ENCODE measurements around the gene PRPS1.

- TF ChIP-seq ZNF253 (CRISPR knock-in tag; IDR thresholded peaks at IDR 0.05; ENCODE audit: borderline replicate concordance) (no peak), EZH2 (conservative IDR thresholded peaks at IDR 0.05; ENCODE audit: low read depth, low read length) (no peak), MLX (CRISPR knock-in tag; IDR thresholded peaks at IDR 0.05) (no peak), RFXAP (CRISPR knock-in tag; IDR thresholded peaks at IDR 0.05; ENCODE audit: borderline replicate concordance) (no peak), YY1 (IDR thresholded peaks at IDR 0.05; ENCODE audit: insufficient read depth, insufficient replicate concordance, low read depth, low read length) (no peak), CBFB (CRISPR knock-in tag; IDR thresholded peaks at IDR 0.05) (no peak), EP300 (IDR thresholded peaks at IDR 0.05; ENCODE audit: low read depth in 2 of 2, low read length in 2 of 2) (no peak), EP300 (CRISPR knock-in tag; IDR thresholded peaks at IDR 0.05; ENCODE audit: borderline replicate concordance) (no peak)
- TF ChIP-seq, protein P1, sequence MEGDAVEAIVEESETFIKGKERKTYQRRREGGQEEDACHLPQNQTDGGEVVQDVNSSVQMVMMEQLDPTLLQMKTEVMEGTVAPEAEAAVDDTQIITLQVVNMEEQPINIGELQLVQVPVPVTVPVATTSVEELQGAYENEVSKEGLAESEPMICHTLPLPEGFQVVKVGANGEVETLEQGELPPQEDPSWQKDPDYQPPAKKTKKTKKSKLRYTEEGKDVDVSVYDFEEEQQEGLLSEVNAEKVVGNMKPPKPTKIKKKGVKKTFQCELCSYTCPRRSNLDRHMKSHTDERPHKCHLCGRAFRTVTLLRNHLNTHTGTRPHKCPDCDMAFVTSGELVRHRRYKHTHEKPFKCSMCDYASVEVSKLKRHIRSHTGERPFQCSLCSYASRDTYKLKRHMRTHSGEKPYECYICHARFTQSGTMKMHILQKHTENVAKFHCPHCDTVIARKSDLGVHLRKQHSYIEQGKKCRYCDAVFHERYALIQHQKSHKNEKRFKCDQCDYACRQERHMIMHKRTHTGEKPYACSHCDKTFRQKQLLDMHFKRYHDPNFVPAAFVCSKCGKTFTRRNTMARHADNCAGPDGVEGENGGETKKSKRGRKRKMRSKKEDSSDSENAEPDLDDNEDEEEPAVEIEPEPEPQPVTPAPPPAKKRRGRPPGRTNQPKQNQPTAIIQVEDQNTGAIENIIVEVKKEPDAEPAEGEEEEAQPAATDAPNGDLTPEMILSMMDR (CRISPR knock-in tag; IDR thresholded peaks at IDR 0.05) = no peak
- TF ChIP-seq, protein P2, sequence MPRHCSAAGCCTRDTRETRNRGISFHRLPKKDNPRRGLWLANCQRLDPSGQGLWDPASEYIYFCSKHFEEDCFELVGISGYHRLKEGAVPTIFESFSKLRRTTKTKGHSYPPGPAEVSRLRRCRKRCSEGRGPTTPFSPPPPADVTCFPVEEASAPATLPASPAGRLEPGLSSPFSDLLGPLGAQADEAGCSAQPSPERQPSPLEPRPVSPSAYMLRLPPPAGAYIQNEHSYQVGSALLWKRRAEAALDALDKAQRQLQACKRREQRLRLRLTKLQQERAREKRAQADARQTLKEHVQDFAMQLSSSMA (CRISPR knock-in tag; IDR thresholded peaks at IDR 0.05) = no peak
Observed at GRCh38 chrX:107603429-107604159, 24.7 kb upstream of the PRPS1 start.

Measured in HepG2 (cell line).